HepG2 (cell line): ENCODE results near the gene SERTAD1. TPM values are rescaled to one million over a fixed set of nuclear protein-coding genes. Genes with fewer than 3 reads are reported as not detected.
A peak's percentile ranks its signal among the peaks of the same experiment; 100 is the strongest.

ENCODE experiments used
- ATAD3A ChIP-seq: sonication (generic); formaldehyde crosslinking; IDR thresholded peaks from 2 replicates; pipeline ENCODE4 v1.4.0; 2020; ENCODE audit warnings: missing genetic modification reagents
- FOXK2 ChIP-seq: fragments of 450-650 bp; IDR thresholded peaks from 2 replicates; pipeline ENCODE4 v1.6.1; 2016
- HNRNPLL ChIP-seq: fragments of 200-400 bp; formaldehyde crosslinking; IDR thresholded peaks from 2 replicates; pipeline ENCODE4 v1.6.1; 2017; ENCODE audit warnings: mild to moderate bottlenecking, low read depth, low read length; ENCODE audit not compliant: poor library complexity, severe bottlenecking
- IKZF4 ChIP-seq: sonication (generic); formaldehyde crosslinking; IDR thresholded peaks from 2 replicates; pipeline ENCODE4 v1.5.1; 2020; ENCODE audit warnings: borderline replicate concordance, mild to moderate bottlenecking, low read depth, missing genetic modification reagents; ENCODE audit errors: not compliant biosample characterization
- POLR2A ChIP-seq, 2 experiments: IDR thresholded peaks; 2 replicates each; pipeline ENCODE4 v1.6.1; 2011; ENCODE audit warnings: low read depth in 2 of 2, low read length in 2 of 2, mild to moderate bottlenecking in 1 of 2, moderate library complexity in 1 of 2; ENCODE audit not compliant: insufficient read depth in 1 of 2
- POLR2G ChIP-seq: fragments of 200-400 bp; formaldehyde crosslinking; IDR thresholded peaks from 2 replicates; pipeline ENCODE4 v1.6.1; 2018; ENCODE audit warnings: mild to moderate bottlenecking, low read depth, low read length, moderate library complexity
- SMAD3 ChIP-seq: sonication (generic); formaldehyde crosslinking; IDR thresholded peaks from 2 replicates; pipeline ENCODE4 v1.4.0; 2020; ENCODE audit warnings: missing genetic modification reagents
- ZFAT ChIP-seq: sonication (generic); formaldehyde crosslinking; conservative IDR thresholded peaks from 2 replicates; pipeline ENCODE4 v1.8.1; 2023; ENCODE audit warnings: missing genetic modification reagents, inconsistent platforms
- ZNF501 ChIP-seq: sonication (generic); formaldehyde crosslinking; IDR thresholded peaks from 2 replicates; pipeline ENCODE4 v1.5.1; 2020; ENCODE audit warnings: mild to moderate bottlenecking, moderate library complexity, missing genetic modification reagents
- ZNF558 ChIP-seq: sonication (generic); formaldehyde crosslinking; IDR thresholded peaks from 2 replicates; pipeline ENCODE4 v1.9.0; 2022; ENCODE audit warnings: mild to moderate bottlenecking, missing genetic modification reagents, borderline replicate concordance
- ZZZ3 ChIP-seq: sonication (generic); formaldehyde crosslinking; IDR thresholded peaks from 2 replicates; pipeline ENCODE4 v1.4.0; 2020; ENCODE audit warnings: missing genetic modification reagents, mild to moderate bottlenecking, borderline replicate concordance
- polyA plus RNA-seq, 8 experiments: library from polyadenylated mRNA; depleted of rRNA in 3 of 8; stranded (reverse) in 7 of 8; unstranded in 1 of 8; fragments of >200 nt; fragmentation: Illumina TruSeq in 4 of 8; extraction: Trizol in 4 of 8; gene quantifications; 2 replicates each; pipeline versions ENCODE4 v1.2.1 to v1.2.3, GENCODE V29; 2011 to 2016; ENCODE audit warnings: low read depth in 4 of 8, missing spikeins in 1 of 8, mixed read lengths in 1 of 8; ENCODE audit not compliant: insufficient read depth in 1 of 8
- total RNA-seq, 5 experiments: library from RNA; depleted of rRNA; stranded (reverse); fragments of >200 nt; fragmentation: Illumina TruSeq; extraction: Trizol; gene quantifications; 2 replicates each; pipeline ENCODE4 v1.2.3, GENCODE V29; 2016; ENCODE audit warnings: low read depth in 1 of 5
- TF ChIP-seq, protein P1 (sequence below): sonication (generic); formaldehyde crosslinking; IDR thresholded peaks from 2 replicates; pipeline ENCODE4 v1.4.0; 2020; ENCODE audit warnings: missing genetic modification reagents, borderline replicate concordance
- TF ChIP-seq, protein P2 (sequence below): sonication (generic); formaldehyde crosslinking; IDR thresholded peaks from 2 replicates; pipeline ENCODE4 v1.4.0; 2020; ENCODE audit warnings: low read depth, missing genetic modification reagents
- TF ChIP-seq, protein P3 (sequence below): sonication (generic); formaldehyde crosslinking; IDR thresholded peaks from 2 replicates; pipeline ENCODE4 v1.8.0; 2023; ENCODE audit warnings: mild to moderate bottlenecking, missing genetic modification reagents
- TF ChIP-seq, protein P4 (sequence below): sonication (generic); formaldehyde crosslinking; conservative IDR thresholded peaks from 2 replicates; pipeline ENCODE4 v1.4.0; 2020; ENCODE audit warnings: mild to moderate bottlenecking, missing genetic modification reagents, moderate library complexity

Gene SERTAD1
- total and polyA plus RNA-seq, 2 of the 13 experiments (the other 11 are each of a cell fraction or from before 2014, with no cell fraction given): 4.3 to 4.5 TPM

DNA sequence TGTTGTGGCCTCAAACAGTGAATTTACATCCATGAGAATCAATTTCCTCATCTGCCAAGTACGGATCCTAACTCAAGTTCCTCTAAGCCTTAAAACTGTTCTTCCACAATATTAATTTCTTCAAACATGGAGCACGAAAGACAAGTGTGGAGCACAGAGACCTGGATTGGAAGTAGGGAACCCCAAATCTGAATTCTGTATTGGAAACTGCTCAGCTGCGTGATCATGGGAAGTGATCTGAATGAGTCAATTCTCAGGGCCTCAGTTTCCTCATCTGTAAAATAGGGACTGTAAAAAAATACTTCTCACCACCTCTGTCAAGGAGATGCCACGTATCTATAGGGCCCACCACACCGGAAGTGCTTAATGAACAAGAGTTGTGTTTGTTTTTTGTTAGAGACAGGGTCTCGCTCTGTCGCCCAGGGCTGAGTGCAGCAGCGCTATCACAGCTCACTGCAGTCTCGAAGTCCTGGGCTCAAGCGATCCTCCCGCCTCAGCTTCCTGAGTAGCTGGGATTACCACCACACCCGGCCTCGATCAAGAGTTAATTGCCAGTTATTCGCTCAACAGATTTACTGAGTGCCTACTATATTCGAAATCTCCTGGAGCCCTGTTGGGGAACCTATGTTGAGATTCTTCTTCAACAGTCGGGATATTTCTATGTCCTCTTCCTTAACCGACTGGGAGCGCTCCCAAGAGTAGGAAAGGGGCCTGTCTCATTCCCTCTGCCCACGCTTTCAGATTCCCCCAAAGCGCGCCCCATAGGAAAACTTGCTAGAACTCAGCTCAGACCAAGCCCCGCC is 16.7 kb upstream of the SERTAD1 start (continued):
- TF ChIP-seq, protein P1, sequence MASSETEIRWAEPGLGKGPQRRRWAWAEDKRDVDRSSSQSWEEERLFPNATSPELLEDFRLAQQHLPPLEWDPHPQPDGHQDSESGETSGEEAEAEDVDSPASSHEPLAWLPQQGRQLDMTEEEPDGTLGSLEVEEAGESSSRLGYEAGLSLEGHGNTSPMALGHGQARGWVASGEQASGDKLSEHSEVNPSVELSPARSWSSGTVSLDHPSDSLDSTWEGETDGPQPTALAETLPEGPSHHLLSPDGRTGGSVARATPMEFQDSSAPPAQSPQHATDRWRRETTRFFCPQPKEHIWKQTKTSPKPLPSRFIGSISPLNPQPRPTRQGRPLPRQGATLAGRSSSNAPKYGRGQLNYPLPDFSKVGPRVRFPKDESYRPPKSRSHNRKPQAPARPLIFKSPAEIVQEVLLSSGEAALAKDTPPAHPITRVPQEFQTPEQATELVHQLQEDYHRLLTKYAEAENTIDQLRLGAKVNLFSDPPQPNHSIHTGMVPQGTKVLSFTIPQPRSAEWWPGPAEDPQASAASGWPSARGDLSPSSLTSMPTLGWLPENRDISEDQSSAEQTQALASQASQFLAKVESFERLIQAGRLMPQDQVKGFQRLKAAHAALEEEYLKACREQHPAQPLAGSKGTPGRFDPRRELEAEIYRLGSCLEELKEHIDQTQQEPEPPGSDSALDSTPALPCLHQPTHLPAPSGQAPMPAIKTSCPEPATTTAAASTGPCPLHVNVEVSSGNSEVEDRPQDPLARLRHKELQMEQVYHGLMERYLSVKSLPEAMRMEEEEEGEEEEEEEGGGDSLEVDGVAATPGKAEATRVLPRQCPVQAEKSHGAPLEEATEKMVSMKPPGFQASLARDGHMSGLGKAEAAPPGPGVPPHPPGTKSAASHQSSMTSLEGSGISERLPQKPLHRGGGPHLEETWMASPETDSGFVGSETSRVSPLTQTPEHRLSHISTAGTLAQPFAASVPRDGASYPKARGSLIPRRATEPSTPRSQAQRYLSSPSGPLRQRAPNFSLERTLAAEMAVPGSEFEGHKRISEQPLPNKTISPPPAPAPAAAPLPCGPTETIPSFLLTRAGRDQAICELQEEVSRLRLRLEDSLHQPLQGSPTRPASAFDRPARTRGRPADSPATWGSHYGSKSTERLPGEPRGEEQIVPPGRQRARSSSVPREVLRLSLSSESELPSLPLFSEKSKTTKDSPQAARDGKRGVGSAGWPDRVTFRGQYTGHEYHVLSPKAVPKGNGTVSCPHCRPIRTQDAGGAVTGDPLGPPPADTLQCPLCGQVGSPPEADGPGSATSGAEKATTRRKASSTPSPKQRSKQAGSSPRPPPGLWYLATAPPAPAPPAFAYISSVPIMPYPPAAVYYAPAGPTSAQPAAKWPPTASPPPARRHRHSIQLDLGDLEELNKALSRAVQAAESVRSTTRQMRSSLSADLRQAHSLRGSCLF (CRISPR knock-in tag): no peak
- TF ChIP-seq ZNF558 (CRISPR knock-in tag): 0 out of 2 replicates have a peak, but pooled peaks have one; percentile 10
- TF ChIP-seq ZNF501 (CRISPR knock-in tag): no peak
- TF ChIP-seq, protein P2, sequence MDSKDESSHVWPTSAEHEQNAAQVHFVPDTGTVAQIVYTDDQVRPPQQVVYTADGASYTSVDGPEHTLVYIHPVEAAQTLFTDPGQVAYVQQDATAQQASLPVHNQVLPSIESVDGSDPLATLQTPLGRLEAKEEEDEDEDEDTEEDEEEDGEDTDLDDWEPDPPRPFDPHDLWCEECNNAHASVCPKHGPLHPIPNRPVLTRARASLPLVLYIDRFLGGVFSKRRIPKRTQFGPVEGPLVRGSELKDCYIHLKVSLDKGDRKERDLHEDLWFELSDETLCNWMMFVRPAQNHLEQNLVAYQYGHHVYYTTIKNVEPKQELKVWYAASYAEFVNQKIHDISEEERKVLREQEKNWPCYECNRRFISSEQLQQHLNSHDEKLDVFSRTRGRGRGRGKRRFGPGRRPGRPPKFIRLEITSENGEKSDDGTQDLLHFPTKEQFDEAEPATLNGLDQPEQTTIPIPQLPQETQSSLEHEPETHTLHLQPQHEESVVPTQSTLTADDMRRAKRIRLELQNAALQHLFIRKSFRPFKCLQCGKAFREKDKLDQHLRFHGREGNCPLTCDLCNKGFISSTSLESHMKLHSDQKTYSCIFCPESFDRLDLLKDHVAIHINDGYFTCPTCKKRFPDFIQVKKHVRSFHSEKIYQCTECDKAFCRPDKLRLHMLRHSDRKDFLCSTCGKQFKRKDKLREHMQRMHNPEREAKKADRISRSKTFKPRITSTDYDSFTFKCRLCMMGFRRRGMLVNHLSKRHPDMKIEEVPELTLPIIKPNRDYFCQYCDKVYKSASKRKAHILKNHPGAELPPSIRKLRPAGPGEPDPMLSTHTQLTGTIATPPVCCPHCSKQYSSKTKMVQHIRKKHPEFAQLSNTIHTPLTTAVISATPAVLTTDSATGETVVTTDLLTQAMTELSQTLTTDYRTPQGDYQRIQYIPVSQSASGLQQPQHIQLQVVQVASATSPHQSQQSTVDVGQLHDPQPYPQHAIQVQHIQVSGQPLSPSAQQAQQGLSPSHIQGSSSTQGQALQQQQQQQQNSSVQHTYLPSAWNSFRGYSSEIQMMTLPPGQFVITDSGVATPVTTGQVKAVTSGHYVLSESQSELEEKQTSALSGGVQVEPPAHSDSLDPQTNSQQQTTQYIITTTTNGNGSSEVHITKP (CRISPR knock-in tag): no peak
- TF ChIP-seq HNRNPLL: no peak
- TF ChIP-seq ZFAT (CRISPR knock-in tag): no peak
- TF ChIP-seq POLR2G: peak; percentile 59
- no peak for TF ChIP-seq SMAD3
- TF ChIP-seq ZZZ3 (CRISPR knock-in tag): no peak
- TF ChIP-seq FOXK2: no peak
- TF ChIP-seq IKZF4 (CRISPR knock-in tag): no peak
- TF ChIP-seq, protein P3, sequence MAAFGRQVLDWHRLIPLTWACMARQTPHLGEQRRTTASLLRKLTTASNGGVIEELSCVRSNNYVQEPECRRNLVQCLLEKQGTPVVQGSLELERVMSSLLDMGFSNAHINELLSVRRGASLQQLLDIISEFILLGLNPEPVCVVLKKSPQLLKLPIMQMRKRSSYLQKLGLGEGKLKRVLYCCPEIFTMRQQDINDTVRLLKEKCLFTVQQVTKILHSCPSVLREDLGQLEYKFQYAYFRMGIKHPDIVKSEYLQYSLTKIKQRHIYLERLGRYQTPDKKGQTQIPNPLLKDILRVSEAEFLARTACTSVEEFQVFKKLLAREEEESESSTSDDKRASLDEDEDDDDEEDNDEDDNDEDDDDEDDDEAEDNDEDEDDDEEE (CRISPR knock-in tag): no peak
- no peak for TF ChIP-seq ATAD3A (CRISPR knock-in tag)
- peak; percentile 20 to 23; a peak in 2 of 4 replicates for TF ChIP-seq POLR2A (IDR thresholded peaks at IDR 0.05; ENCODE audit: insufficient read depth in 1 of 2, low read depth in 2 of 2, low read length in 2 of 2)
- TF ChIP-seq, protein P4, sequence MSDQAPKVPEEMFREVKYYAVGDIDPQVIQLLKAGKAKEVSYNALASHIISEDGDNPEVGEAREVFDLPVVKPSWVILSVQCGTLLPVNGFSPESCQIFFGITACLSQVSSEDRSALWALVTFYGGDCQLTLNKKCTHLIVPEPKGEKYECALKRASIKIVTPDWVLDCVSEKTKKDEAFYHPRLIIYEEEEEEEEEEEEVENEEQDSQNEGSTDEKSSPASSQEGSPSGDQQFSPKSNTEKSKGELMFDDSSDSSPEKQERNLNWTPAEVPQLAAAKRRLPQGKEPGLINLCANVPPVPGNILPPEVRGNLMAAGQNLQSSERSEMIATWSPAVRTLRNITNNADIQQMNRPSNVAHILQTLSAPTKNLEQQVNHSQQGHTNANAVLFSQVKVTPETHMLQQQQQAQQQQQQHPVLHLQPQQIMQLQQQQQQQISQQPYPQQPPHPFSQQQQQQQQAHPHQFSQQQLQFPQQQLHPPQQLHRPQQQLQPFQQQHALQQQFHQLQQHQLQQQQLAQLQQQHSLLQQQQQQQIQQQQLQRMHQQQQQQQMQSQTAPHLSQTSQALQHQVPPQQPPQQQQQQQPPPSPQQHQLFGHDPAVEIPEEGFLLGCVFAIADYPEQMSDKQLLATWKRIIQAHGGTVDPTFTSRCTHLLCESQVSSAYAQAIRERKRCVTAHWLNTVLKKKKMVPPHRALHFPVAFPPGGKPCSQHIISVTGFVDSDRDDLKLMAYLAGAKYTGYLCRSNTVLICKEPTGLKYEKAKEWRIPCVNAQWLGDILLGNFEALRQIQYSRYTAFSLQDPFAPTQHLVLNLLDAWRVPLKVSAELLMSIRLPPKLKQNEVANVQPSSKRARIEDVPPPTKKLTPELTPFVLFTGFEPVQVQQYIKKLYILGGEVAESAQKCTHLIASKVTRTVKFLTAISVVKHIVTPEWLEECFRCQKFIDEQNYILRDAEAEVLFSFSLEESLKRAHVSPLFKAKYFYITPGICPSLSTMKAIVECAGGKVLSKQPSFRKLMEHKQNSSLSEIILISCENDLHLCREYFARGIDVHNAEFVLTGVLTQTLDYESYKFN: no peak
